ENCODE data around the gene RTEL1. TPM values are rescaled to one million over a fixed set of nuclear protein-coding genes. Genes with fewer than 3 reads are reported as not detected.

RTEL1 gene
- total and polyA plus RNA-seq, 2 experiments from 2014 or later: 14.0 to 18.2 TPM

GRCh38 chr20:63696628-63697356, 38.7 kb downstream of the RTEL1 start, which contains the start of gene TNFRSF6B:
TSS of gene TNFRSF6B (plus strand) at chr20:63696652. CDS start at chr20:63696768, 116 bp downstream.
- Histone ChIP-seq H3K79me2 (no peaks in the 10 kb centered on the region), H3K27me3 (no peaks in the 10 kb centered on the region), H3K36me3 (replicated peaks; ENCODE audit: insufficient read depth, low read depth) (no peaks in the 10 kb centered on the region), H3K4me1 (ENCODE audit: insufficient read depth) (peaks cover 10% of the 10 kb centered on the region), H3K27ac (no peak within 1 kb of the TSS), H3K4me2 (peak within 1 kb of the TSS; percentile 86), H3K4me3 (no peak within 1 kb of the TSS), H3K9me2 (replicated peaks; ENCODE audit: insufficient read depth) (no peaks in the 10 kb centered on the region), H2AFZ (no peak within 1 kb of the TSS), H3K9me3 (ENCODE audit: low read depth) (no peaks in the 10 kb centered on the region), H4K20me1 (ENCODE audit: insufficient read depth, poor library complexity, severe bottlenecking) (no peaks in the 10 kb centered on the region)
- 17% methylated on average over 52 of the region's 52 CpGs for WGBS (ENCODE audit: low lambda C conversion rate, missing lambda C conversion rate)
- no peak for TF ChIP-seq CTCF (IDR thresholded peaks at IDR 0.05; ENCODE audit: poor library complexity)
- TF ChIP-seq EZH2 (IDR thresholded peaks at IDR 0.05; ENCODE audit: borderline replicate concordance): no peak
- no peak for TF ChIP-seq EZH2phosphoT487 (IDR thresholded peaks at IDR 0.05; ENCODE audit: low read depth, severe bottlenecking, unreplicated experiment)
- no peak for DNase-seq (ENCODE audit: low spot score)

- no peaks in the 10 kb centered on the region for H3K9me3 ChIP-seq (ENCODE audit: low read depth)
- TF ChIP-seq EZH2phosphoT487 (IDR thresholded peaks at IDR 0.05; ENCODE audit: low read depth, severe bottlenecking, unreplicated experiment) (no peak), EZH2 (IDR thresholded peaks at IDR 0.05; ENCODE audit: borderline replicate concordance) (no peak), CTCF (IDR thresholded peaks at IDR 0.05; ENCODE audit: poor library complexity) (no peak)
- no peaks in the 10 kb centered on the region for H3K27me3 ChIP-seq
- 81% methylated on average over 7 of the region's 7 CpGs for WGBS (ENCODE audit: low lambda C conversion rate, missing lambda C conversion rate)
- no peak for DNase-seq (ENCODE audit: low spot score)
- H3K79me2 ChIP-seq: no peaks in the 10 kb centered on the region
- no peaks in the 10 kb centered on the region for H4K20me1 ChIP-seq (ENCODE audit: insufficient read depth, poor library complexity, severe bottlenecking)
- H3K4me3 ChIP-seq: no peak overlapping the region
- no peaks in the 10 kb centered on the region for H3K36me3 ChIP-seq (replicated peaks; ENCODE audit: insufficient read depth, low read depth)
- H3K27ac ChIP-seq: no peak overlapping the region
- H2AFZ ChIP-seq: no peak overlapping the region
- H3K9me2 ChIP-seq (replicated peaks; ENCODE audit: insufficient read depth): no peaks in the 10 kb centered on the region
- H3K4me1 ChIP-seq (ENCODE audit: insufficient read depth): peaks cover 10% of the 10 kb centered on the region
- peak overlapping the region; percentile 86 for H3K4me2 ChIP-seq
Measured at GRCh38 chr20:63697357-63697867, 39.3 kb downstream of the RTEL1 start.

GRCh38 chr20:63697868-63698545, 39.9 kb downstream of the RTEL1 start:
- H3K4me2 ChIP-seq: no peak overlapping the region
- H3K27ac ChIP-seq: no peak overlapping the region
- H4K20me1 ChIP-seq (ENCODE audit: insufficient read depth, poor library complexity, severe bottlenecking): no peaks in the 10 kb centered on the region
- no peaks in the 10 kb centered on the region for H3K9me2 ChIP-seq (replicated peaks; ENCODE audit: insufficient read depth)
- no peaks in the 10 kb centered on the region for H3K27me3 ChIP-seq
- peaks cover 10% of the 10 kb centered on the region for H3K4me1 ChIP-seq (ENCODE audit: insufficient read depth)
- DNase-seq (ENCODE audit: low spot score): no peak
- H3K36me3 ChIP-seq (replicated peaks; ENCODE audit: insufficient read depth, low read depth): no peaks in the 10 kb centered on the region
- H3K9me3 ChIP-seq (ENCODE audit: low read depth): no peaks in the 10 kb centered on the region
- WGBS (ENCODE audit: low lambda C conversion rate, missing lambda C conversion rate): 92% methylated on average over 40 of the region's 40 CpGs
- TF ChIP-seq EZH2phosphoT487 (IDR thresholded peaks at IDR 0.05; ENCODE audit: low read depth, severe bottlenecking, unreplicated experiment): no peak
- TF ChIP-seq CTCF (IDR thresholded peaks at IDR 0.05; ENCODE audit: poor library complexity): no peak
- TF ChIP-seq EZH2 (IDR thresholded peaks at IDR 0.05; ENCODE audit: borderline replicate concordance): no peak
- H2AFZ ChIP-seq: no peak overlapping the region
- no peak overlapping the region for H3K4me3 ChIP-seq
- H3K79me2 ChIP-seq: no peaks in the 10 kb centered on the region
